GM19463 (cell line): ENCODE measurements around the gene MUSK.

ENCODE experiments used
- ATAC-seq: cut with Tn5 transposase; IDR thresholded peaks from one replicate; pipeline ENCODE4 v1.9.1; 2021; ENCODE audit warnings: mild to moderate bottlenecking, moderate library complexity; ENCODE audit not compliant: unreplicated experiment

MUSK gene

DNA sequence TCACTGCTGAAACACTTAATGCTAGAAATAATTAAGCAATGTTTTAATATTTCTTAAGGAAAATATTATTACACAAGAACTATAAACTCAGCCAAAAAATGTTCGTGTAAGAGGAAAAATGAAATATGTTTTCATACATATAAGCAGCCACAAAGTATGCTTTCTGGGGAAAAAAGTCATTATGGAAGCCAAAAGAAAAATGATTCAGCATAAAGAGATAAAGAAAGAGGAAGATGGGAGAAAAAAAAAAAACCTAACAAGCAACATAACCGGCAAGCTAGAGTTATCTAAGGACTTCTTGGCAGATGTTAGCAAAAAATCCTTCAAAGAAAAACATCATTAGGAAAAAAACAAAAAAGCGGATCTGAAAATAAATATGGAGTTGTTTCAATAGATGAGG is 179.1 kb downstream of the MUSK start:
- ATAC-seq: no peak

DNA sequence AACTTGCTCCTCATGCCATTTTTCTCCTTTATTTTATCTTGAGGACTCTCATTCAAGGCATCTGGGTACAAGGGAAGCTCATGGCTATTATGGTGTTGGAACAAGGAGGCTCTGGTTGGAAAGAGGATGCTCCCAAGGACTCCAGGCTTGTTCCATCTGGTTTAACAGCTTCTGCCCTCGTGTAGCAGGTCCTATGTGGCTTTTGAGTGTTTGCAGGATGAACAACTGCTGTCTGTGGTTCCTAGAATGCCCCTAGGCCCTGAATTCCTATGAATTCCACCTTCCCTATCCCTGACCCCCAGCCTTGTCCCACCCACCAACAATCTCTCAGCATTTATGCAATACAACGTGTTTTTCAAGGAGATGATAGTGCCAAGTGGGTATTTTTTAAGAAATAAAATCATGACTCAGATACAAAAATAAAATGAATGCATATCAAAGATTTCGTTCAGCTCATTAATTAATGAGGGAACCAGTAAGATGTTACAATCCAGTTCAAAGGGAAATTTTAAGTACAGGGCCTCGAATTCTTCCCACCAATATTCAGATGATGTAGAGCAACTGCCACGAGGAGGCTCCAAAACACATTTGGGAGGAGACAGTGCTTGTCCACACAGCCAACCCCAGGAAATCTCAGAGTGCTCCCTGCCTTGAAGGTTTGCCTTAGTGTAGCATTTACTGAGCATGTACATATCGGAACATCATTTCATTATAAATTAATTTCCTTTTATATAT is 182.0 kb downstream of the MUSK start:
- no peak for ATAC-seq
